ENCODE data around the gene SDHB.

DNA sequence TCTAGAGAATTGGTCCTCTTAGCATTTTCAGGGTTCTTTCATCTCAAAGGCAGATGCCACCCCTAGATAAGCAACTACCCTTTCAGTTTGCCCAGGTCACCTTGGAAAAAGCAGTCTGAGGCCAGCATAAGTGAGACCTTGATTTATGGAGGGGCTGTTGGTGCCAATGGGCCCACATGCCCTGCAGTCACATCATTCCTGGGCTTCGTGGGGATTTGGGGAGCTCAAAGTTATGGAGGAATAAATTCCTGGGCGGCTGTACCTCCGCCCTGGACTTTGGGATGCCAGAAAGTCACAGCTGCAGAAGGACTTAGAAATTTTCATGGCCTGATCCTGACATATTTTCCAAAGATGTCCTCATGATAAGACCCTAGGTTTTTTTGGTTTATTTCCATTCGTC is 2.7 kb upstream of the SDHB start:
- no peak for TF ChIP-seq HCFC1 (IDR thresholded peaks at IDR 0.05; ENCODE audit: low read length)
- no peak for TF ChIP-seq CTCF (IDR thresholded peaks at IDR 0.05 in 2 of 3, conservative IDR thresholded peaks at IDR 0.05 in 1 of 3; ENCODE audit: control insufficient read depth in 2 of 3, extremely low read depth in 1 of 3, insufficient read depth in 1 of 3, low read depth in 3 of 3, low read length in 3 of 3)
- no peak for TF ChIP-seq POLR2A (IDR thresholded peaks at IDR 0.05; ENCODE audit: low read depth, low read length)
- TF ChIP-seq JUND (IDR thresholded peaks at IDR 0.05; ENCODE audit: low read depth, low read length): no peak
- TF ChIP-seq EP300 (IDR thresholded peaks at IDR 0.05; ENCODE audit: borderline replicate concordance in 1 of 2, control insufficient read depth in 1 of 2, low read depth in 2 of 2, low read length in 2 of 2): no peak
- TF ChIP-seq CBX5 (IDR thresholded peaks at IDR 0.05; ENCODE audit: low read depth): no peak
- no peak for TF ChIP-seq PAX5 (IDR thresholded peaks at IDR 0.05; ENCODE audit: borderline replicate concordance, low read depth, low read length)
- no peak for TF ChIP-seq CHD2 (IDR thresholded peaks at IDR 0.05; ENCODE audit: borderline replicate concordance, low read depth, low read length)
- TF ChIP-seq HDGF (IDR thresholded peaks at IDR 0.05): no peak
- no peak for TF ChIP-seq IRF4 (IDR thresholded peaks at IDR 0.05; ENCODE audit: low read depth, low read length)
- no peak for TF ChIP-seq FOXM1 (IDR thresholded peaks at IDR 0.05; ENCODE audit: low read depth, low read length)
- TF ChIP-seq TCF12 (IDR thresholded peaks at IDR 0.05; ENCODE audit: low read depth, low read length): no peak
- TF ChIP-seq POLR2AphosphoS5 (IDR thresholded peaks at IDR 0.05; ENCODE audit: low read length): no peak
- TF ChIP-seq SRF (IDR thresholded peaks at IDR 0.05; ENCODE audit: low read depth in 2 of 2, low read length in 2 of 2): no peak

Data from GM12878 (cell line).